ENCODE data around the gene PDCD1. TPM values are rescaled to one million over a fixed set of nuclear protein-coding genes. Genes with fewer than 3 reads are reported as not detected.
A peak's percentile ranks its signal among the peaks of the same experiment; 100 is the strongest.
"Not testable (repeated sequence)": the region's sequence is repeated elsewhere in the genome, so short reads cannot be mapped to it uniquely, and the experiment has no call there.

The PDCD1 gene
- total RNA-seq, 1 donor from 2014 or later, result 1.8 TPM

DNA sequence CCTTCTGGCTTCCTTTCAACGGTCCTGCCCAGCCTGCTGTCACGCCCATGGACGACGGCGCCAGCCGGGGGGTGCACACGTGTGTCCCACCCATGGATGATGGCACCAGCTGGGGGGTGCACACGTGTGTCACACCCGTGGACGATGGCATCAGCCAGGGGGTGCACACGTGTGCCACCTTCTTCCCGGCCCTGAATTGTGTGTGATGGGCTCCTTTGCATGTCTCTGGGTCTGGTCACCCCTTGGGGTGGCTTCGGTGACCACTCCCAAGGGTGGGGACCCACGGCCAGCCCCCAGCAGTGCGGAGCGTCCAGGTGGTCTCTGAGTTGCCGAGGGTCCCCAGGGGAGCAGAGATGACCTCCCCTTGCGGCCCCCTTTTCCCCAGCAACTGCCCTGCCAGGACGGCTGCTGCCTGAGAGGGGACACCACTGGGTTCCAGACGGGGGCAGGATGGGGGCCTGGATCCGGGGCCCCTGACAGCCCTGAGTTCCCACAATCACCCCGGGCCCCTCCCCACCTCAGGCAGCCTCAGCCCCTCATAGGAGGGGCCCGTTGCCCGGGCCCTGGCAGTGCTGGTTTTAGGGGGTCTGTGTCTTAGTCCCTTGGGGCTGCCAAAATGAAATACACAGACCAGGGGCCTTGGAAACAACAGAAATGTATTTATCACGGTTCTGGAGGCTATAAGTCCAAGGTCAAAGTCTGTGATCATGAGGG lies 40.3 kb downstream of the PDCD1 start:
- no peaks in the 10 kb centered on the region for H3K9me3 ChIP-seq
- DNase-seq, result peak; percentile 55
- H3K27ac ChIP-seq, result no peak overlapping the region
- no peak for ATAC-seq
- TF ChIP-seq, protein P1, sequence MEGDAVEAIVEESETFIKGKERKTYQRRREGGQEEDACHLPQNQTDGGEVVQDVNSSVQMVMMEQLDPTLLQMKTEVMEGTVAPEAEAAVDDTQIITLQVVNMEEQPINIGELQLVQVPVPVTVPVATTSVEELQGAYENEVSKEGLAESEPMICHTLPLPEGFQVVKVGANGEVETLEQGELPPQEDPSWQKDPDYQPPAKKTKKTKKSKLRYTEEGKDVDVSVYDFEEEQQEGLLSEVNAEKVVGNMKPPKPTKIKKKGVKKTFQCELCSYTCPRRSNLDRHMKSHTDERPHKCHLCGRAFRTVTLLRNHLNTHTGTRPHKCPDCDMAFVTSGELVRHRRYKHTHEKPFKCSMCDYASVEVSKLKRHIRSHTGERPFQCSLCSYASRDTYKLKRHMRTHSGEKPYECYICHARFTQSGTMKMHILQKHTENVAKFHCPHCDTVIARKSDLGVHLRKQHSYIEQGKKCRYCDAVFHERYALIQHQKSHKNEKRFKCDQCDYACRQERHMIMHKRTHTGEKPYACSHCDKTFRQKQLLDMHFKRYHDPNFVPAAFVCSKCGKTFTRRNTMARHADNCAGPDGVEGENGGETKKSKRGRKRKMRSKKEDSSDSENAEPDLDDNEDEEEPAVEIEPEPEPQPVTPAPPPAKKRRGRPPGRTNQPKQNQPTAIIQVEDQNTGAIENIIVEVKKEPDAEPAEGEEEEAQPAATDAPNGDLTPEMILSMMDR (IDR thresholded peaks at IDR 0.05), result no peak
- no peaks in the 10 kb centered on the region for H3K4me1 ChIP-seq
- peaks cover 5% of the 10 kb centered on the region for H3K27me3 ChIP-seq
- intact Hi-C loops (cut with DNase I), result no loop called here
- no peak overlapping the region for H3K4me3 ChIP-seq
- H3K36me3 ChIP-seq, result no peaks in the 10 kb centered on the region

DNA sequence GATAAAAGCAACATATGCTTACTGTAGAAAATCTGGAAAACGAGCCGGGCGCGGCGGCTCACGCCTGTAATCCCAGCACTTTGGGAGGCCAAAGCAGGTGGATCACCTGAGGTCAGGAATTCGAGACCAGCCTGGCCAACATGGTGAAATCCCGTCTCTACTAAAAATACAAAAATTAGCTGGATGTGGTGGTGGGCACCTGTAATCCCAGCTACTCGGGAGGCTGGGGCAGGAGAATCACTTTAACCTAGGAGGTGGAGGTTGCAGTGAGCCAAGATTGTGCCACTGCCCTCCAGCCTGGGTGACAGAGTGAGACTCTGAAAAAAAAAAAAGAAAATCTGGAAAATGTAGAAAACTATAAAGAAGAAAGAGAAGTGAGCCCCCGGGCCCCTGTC lies 40.9 kb downstream of the PDCD1 start:
- H3K4me3 ChIP-seq; H3K27ac ChIP-seq; H3K27me3 ChIP-seq; ATAC-seq; H3K9me3 ChIP-seq; DNase-seq; H3K36me3 ChIP-seq; intact Hi-C loops (cut with DNase I); H3K4me1 ChIP-seq: not testable (repeated sequence)

DNA sequence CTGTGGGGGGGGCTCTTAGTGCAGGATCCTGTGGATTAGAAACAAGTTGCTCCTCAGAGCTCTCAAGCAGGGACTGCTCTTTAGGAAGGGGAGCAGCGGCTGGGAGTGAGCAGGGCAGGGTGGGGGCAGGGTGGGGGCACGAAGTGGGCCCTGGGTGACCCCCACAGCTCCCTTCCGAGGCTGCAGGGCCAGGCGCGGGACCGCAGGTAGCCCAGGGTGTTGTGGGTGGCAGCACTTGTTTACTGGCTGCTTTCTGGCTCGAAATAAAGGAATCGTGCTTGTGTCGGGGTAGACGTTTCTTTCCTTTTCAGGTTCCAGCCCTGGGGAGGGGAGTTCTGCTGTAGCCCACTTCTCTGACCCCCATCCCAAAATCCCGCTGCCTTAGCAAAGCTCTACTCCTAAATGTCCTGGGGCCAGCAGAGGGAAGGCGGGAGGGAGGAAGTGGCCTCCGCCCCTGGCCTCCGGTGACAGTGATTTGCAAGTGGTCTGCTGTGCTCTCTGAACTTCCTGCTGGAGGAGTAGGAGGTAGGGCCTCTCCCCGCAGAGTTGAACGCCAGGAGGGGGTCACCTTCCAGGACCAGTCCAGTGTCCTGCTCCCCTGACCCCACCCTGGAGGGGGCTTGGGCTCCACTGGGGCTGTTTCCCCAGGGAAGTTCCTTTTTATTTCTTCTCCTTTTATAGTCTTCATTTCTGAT lies 41.4 kb downstream of the PDCD1 start:
- DNase-seq, result peak; percentile 61
- H3K36me3 ChIP-seq, result no peaks in the 10 kb centered on the region
- no peak overlapping the region for H3K27ac ChIP-seq
- H3K27me3 ChIP-seq, result peaks cover 2% of the 10 kb centered on the region
- ATAC-seq, result no peak
- intact Hi-C loops (cut with DNase I), result no loop called here
- H3K4me3 ChIP-seq, result no peak overlapping the region
- no peaks in the 10 kb centered on the region for H3K4me1 ChIP-seq
- TF ChIP-seq, protein P1 (IDR thresholded peaks at IDR 0.05), result no peak
- no peaks in the 10 kb centered on the region for H3K9me3 ChIP-seq

DNA sequence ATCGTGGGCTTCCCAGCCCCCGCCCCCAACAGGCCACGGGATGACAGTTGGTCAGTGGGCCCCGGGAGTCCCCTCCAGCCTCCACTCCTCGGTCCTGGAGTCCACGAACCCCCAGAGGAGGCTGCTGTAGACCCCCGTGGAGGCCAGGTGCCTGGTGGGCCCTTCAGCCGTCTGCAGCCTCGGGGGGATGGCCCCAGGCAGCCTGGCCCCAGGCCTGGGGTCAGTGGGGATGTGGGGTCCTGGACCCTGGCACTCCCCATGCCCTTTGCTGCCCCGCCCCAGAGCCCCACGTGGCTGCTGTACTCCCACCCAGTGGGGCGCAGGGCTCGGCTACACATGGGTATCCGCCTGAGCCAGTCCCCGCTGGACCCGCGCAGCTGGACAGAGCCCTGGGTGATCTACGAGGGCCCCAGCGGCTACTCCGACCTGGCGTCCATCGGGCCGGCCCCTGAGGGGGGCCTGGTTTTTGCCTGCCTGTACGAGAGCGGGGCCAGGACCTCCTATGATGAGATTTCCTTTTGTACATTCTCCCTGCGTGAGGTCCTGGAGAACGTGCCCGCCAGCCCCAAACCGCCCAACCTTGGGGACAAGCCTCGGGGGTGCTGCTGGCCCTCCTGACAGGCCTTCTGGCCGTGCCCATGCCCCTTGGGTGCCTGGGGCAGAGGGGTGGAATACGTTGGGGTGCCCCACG lies 42.1 kb downstream of the PDCD1 start:
- Histone ChIP-seq H3K36me3 (no peaks in the 10 kb centered on the region), H3K9me3 (no peaks in the 10 kb centered on the region), H3K27ac (no peak overlapping the region), H3K4me1 (no peaks in the 10 kb centered on the region), H3K27me3 (no peaks in the 10 kb centered on the region), H3K4me3 (no peak overlapping the region)
- DNase-seq (no peak), ATAC-seq (no peak)
- TF ChIP-seq, protein P1 (IDR thresholded peaks at IDR 0.05), result no peak
- intact Hi-C loops (cut with DNase I), result no loop called here

DNA sequence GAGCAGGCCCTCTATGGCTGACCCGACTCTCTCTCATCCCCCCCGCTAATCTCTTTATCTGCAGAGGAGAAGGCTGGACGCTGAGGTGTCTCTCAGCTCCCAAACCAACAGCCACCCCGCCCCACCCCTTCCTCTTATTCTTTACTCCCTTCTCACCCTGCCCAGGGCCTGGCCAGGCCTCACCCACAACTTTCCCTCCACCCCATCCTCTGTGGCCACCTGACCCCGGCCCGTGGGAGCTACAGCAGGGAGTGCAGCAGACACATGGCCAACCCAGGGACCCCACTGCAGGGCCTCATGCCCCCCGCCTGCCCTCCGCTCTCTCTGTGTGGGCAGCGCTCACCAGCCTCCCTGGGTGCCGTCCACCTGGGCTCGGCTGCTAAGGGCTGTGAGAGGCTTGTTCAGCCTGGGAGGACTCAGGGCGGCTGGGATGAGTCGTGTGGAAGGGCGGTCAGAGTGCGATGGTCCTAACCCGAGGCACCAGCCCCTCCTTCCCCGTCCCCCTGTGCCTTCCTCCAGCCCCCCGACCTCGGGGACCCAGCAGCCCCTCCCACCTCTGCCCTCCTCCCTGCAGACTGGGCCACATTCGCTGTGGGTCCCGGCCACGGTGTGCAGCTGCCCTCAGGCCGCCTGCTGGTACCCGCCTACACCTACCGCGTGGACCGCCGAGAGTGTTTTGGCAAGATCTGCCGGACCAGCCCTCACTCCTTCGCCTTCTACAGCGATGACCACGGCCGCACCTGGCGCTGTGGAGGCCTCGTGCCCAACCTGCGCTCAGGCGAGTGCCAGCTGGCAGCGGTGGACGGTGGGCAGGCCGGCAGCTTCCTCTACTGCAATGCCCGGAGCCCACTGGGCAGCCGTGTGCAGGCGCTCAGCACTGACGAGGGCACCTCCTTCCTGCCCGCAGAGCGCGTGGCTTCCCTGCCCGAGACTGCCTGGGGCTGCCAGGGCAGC lies 42.9 kb downstream of the PDCD1 start:
- no peak overlapping the region for H3K4me3 ChIP-seq
- H3K27ac ChIP-seq, result no peak overlapping the region
- intact Hi-C loops (cut with DNase I), result no loop called here
- H3K4me1 ChIP-seq, result no peaks in the 10 kb centered on the region
- no peaks in the 10 kb centered on the region for H3K9me3 ChIP-seq
- ATAC-seq, result no peak
- TF ChIP-seq, protein P1 (IDR thresholded peaks at IDR 0.05), result no peak
- H3K36me3 ChIP-seq, result no peaks in the 10 kb centered on the region
- H3K27me3 ChIP-seq, result no peaks in the 10 kb centered on the region
- peak; percentile 60 for DNase-seq
